A549 (cell line): Measurements from ENCODE around the gene AP3S2. TPM values are rescaled to one million over a fixed set of nuclear protein-coding genes. Genes with fewer than 3 reads are reported as not detected.
A peak's percentile ranks its signal among the peaks of the same experiment; 100 is the strongest.
"Not testable (repeated sequence)": the region's sequence is repeated elsewhere in the genome, so short reads cannot be mapped to it uniquely, and the experiment has no call there.

Experiments
- ATAC-seq, 2 experiments: fragments of 200-7000 bp in 1 of 2; fragments of >200 bp in 1 of 2; cut with Nextera tagmentation in 1 of 2; cut with Tn5 transposase in 1 of 2; 3 replicates each; pipeline versions ENCODE4 v1.8.0 to v1.9.1; 2018 to 2020; ENCODE audit warnings: mild to moderate bottlenecking in 1 of 2, moderate library complexity in 1 of 2
- CTCF ChIA-PET: fragments of 300-600 bp; sonication (Branson Sonifier 250); formaldehyde crosslinking; extraction: SDS; loops from one replicate; lab custom pipeline; 2021; ENCODE audit warnings: antibody characterized with exemption, inconsistent platforms; lab: Yijun Ruan, JAX
- POLR2A ChIA-PET: fragments of 350-600 bp; formaldehyde crosslinking; extraction: SDS; loops from one replicate; lab custom pipeline; 2021; ENCODE audit warnings: antibody characterized with exemption, inconsistent platforms; lab: Yijun Ruan, JAX
- DNase-seq, 2 experiments: peaks; one replicate each; pipeline versions ENCODE4 v3.0.0 to v3.0.0-alpha.2; 2011 to 2016; ENCODE audit warnings: low read depth in 1 of 2, low spot score in 1 of 2
- FAIRE-seq: peaks from 2 replicates; lab custom pipeline; 2011; peaks lifted over from hg19 to GRCh38; lab: Jason Lieb, UNC
- H3K27ac ChIP-seq, 2 experiments: fragments of >200 bp; sonication (Bioruptor Twin); formaldehyde crosslinking; 3 replicates each; pipeline ENCODE4 v1.5.1; 2016 to 2017
- H3K4me1 ChIP-seq: fragments of >200 bp; sonication (Bioruptor Twin); formaldehyde crosslinking; 3 replicates; pipeline ENCODE4 v1.6.1; 2016
- H3K4me2 ChIP-seq: fragments of >200 bp; sonication (Bioruptor Twin); formaldehyde crosslinking; 3 replicates; pipeline ENCODE4 v1.6.1; 2016
- H3K4me3 ChIP-seq: fragments of >200 bp; sonication (Bioruptor Twin); formaldehyde crosslinking; 3 replicates; pipeline ENCODE4 v1.5.1; 2016
- H3K9me3 ChIP-seq: fragments of >200 bp; sonication (Bioruptor Twin); formaldehyde crosslinking; 3 replicates; pipeline ENCODE4 v1.6.1; 2016
- ATOH8 ChIP-seq: fragments of 250-450 bp; sonication (Bioruptor Pico); IDR thresholded peaks from 2 replicates; pipeline ENCODE4 v1.5.0; 2020; ENCODE audit warnings: low read depth, mild to moderate bottlenecking, moderate library complexity
- BCL3 ChIP-seq: fragments of >200 bp; sonication (Bioruptor Twin); formaldehyde crosslinking; IDR thresholded peaks from 3 replicates; pipeline ENCODE4 v1.6.1; 2016
- BHLHE40 ChIP-seq: IDR thresholded peaks from 2 replicates; pipeline ENCODE4 v1.6.1; 2012; ENCODE audit warnings: low read depth, low read length, inconsistent platforms
- CBX2 ChIP-seq: fragments of 200-600 bp; sonication (generic); IDR thresholded peaks from 2 replicates; pipeline ENCODE4 v1.6.1; 2016; ENCODE audit warnings: low read depth, mild to moderate bottlenecking, borderline replicate concordance
- CEBPB ChIP-seq, 2 experiments: fragments of >200 bp in 1 of 2; sonication (Bioruptor Twin) in 1 of 2; formaldehyde crosslinking in 1 of 2; IDR thresholded peaks; 2 replicates each; pipeline ENCODE4 v1.6.1; 2012 to 2016
- CHD2 ChIP-seq: fragments of 150-350 bp; IDR thresholded peaks from 2 replicates; pipeline ENCODE4 v1.6.1; 2014; ENCODE audit warnings: low read length; ENCODE audit not compliant: partially characterized antibody
- CHD4 ChIP-seq: fragments of 200-600 bp; sonication (generic); IDR thresholded peaks from 2 replicates; pipeline ENCODE4 v1.6.1; 2016; ENCODE audit warnings: antibody characterized with exemption, mild to moderate bottlenecking, borderline replicate concordance
- E2F6 ChIP-seq: IDR thresholded peaks from 2 replicates; pipeline ENCODE4 v1.6.1; 2012; ENCODE audit warnings: low read depth, borderline replicate concordance
- ELK1 ChIP-seq: fragments of 150-350 bp; IDR thresholded peaks from 2 replicates; pipeline ENCODE4 v1.6.1; 2014; ENCODE audit warnings: low read depth, mild to moderate bottlenecking, low read length
- GATA3 ChIP-seq: IDR thresholded peaks from 2 replicates; pipeline ENCODE4 v1.6.1; 2012; ENCODE audit warnings: borderline replicate concordance
- HDAC2 ChIP-seq: fragments of 200-600 bp; sonication (generic); IDR thresholded peaks from 2 replicates; pipeline ENCODE4 v1.6.1; 2016
- HOXA7 ChIP-seq: fragments of 250-450 bp; sonication (Bioruptor Pico); IDR thresholded peaks from 2 replicates; pipeline ENCODE4 v1.5.0; 2020; ENCODE audit warnings: mild to moderate bottlenecking, moderate library complexity
- HOXB13 ChIP-seq: fragments of 250-450 bp; sonication (Bioruptor Pico); IDR thresholded peaks from 2 replicates; pipeline ENCODE4 v1.5.0; 2020; ENCODE audit warnings: low read depth, mild to moderate bottlenecking, moderate library complexity
- JUNB ChIP-seq: fragments of >200 bp; sonication (Bioruptor Twin); formaldehyde crosslinking; IDR thresholded peaks from 2 replicates; pipeline ENCODE4 v1.6.1; 2016
- KDM1A ChIP-seq: fragments of 200-600 bp; sonication (generic); IDR thresholded peaks from 2 replicates; pipeline ENCODE4 v1.6.1; 2016; ENCODE audit warnings: low read depth, mild to moderate bottlenecking
- MAZ ChIP-seq: fragments of 150-350 bp; IDR thresholded peaks from 2 replicates; pipeline ENCODE4 v1.6.1; 2014; ENCODE audit warnings: antibody characterized with exemption, low read depth, low read length, borderline replicate concordance
- MYC ChIP-seq: IDR thresholded peaks from 2 replicates; pipeline ENCODE4 v1.6.1; 2012; ENCODE audit warnings: mild to moderate bottlenecking, inconsistent platforms, low read length, improper control_type of control experiment, borderline replicate concordance
- NFE2L2 ChIP-seq: fragments of 150-350 bp; conservative IDR thresholded peaks from 2 replicates; pipeline ENCODE4 v1.6.1; 2014; ENCODE audit warnings: low read length
- NR3C1 ChIP-seq: fragments of >200 bp; sonication (Bioruptor Twin); formaldehyde crosslinking; IDR thresholded peaks from 3 replicates; pipeline ENCODE4 v1.6.1; 2017
- PBX3 ChIP-seq: IDR thresholded peaks from 2 replicates; pipeline ENCODE4 v1.6.1; 2012
- POLR2A ChIP-seq: IDR thresholded peaks from 2 replicates; pipeline ENCODE4 v1.6.1; 2012; ENCODE audit warnings: mild to moderate bottlenecking, low read length
- RARB ChIP-seq: fragments of 250-450 bp; sonication (Bioruptor Pico); IDR thresholded peaks from 2 replicates; pipeline ENCODE4 v1.8.0; 2021; ENCODE audit warnings: mild to moderate bottlenecking, moderate library complexity
- RFX5 ChIP-seq: fragments of 450-650 bp; IDR thresholded peaks from 2 replicates; pipeline ENCODE4 v1.7.1; 2014; ENCODE audit warnings: antibody characterized with exemption, mild to moderate bottlenecking, moderate library complexity
- TP53 ChIP-seq: fragments of 250-450 bp; sonication (Bioruptor Pico); IDR thresholded peaks from 2 replicates; pipeline ENCODE4 v1.5.0; 2021; ENCODE audit warnings: mild to moderate bottlenecking, moderate library complexity
- ZC3H11A ChIP-seq: fragments of 450-650 bp; IDR thresholded peaks from 2 replicates; pipeline ENCODE4 v1.6.1; 2014; ENCODE audit warnings: antibody characterized with exemption, mild to moderate bottlenecking
- ZSCAN20 ChIP-seq: fragments of 250-450 bp; sonication (Bioruptor Pico); IDR thresholded peaks from 2 replicates; pipeline ENCODE4 v1.8.0; 2022; ENCODE audit warnings: mild to moderate bottlenecking, moderate library complexity
- WGBS: methylation state at CpG from one replicate; pipeline ENCODE4 v1.1.6; 2017; ENCODE audit errors: missing lambda C conversion rate; 5-methylcytosine and 5-hydroxymethylcytosine counted together
- polyA plus RNA-seq, 4 experiments: library from polyadenylated mRNA; depleted of rRNA in 3 of 4; stranded (reverse); fragments of >200 nt; fragmentation: RNase III in 1 of 4; extraction: RNeasy Plus Mini Kit Qiagen cat#74134 plus additional on column Dnase treatment in 1 of 4; gene quantifications; 2 replicates in 3 of 4; 3 replicates in 1 of 4; pipeline ENCODE4 v1.2.3, GENCODE V29; 2011 to 2017

Gene AP3S2
- polyA plus RNA-seq, 2 of the 4 experiments (the other 2 are of a cell fraction): 85.1 to 85.9 TPM

GRCh38 chr15:89893696-89894447 lies at the start of gene AP3S2 (continued):
- TF ChIP-seq KDM1A: no peak
- peak; percentile 78; the same call in 1 of the 2 replicates for TF ChIP-seq PBX3
- peak; percentile 81 for TF ChIP-seq POLR2A
- no peak for TF ChIP-seq HOXA7 (CRISPR knock-in tag)
- peak; percentile 65 for TF ChIP-seq GATA3
- TF ChIP-seq ZC3H11A: no peak
- TF ChIP-seq CHD4: no peak
- peak; percentile 86 for TF ChIP-seq MYC
- no peak for TF ChIP-seq RARB
- no peak for TF ChIP-seq HOXB13
- TF ChIP-seq HDAC2: no peak
- 0 out of 2 replicates have a peak, but pooled peaks have one; percentile 67 for TF ChIP-seq MAZ
- TF ChIP-seq NFE2L2: no peak
- TF ChIP-seq RFX5: peak; percentile 48; the same call in 1 of the 2 replicates
- peak; percentile 93 for TF ChIP-seq E2F6
- TF ChIP-seq CEBPB (IDR thresholded peaks at IDR 0.05): peak in 1 of 2 experiments; percentile 49; a peak in 1 of 4 replicates
- TF ChIP-seq JUNB: 0 out of 2 replicates have a peak, but pooled peaks have one; percentile 13
- peak; percentile 43 for TF ChIP-seq CHD2
- peak; percentile 72; the same call in 2 of the 3 replicates for TF ChIP-seq BCL3
- TF ChIP-seq ATOH8 (CRISPR knock-in tag): no peak
- TF ChIP-seq ELK1: no peak
- TF ChIP-seq NR3C1: no peak
- peak; percentile 26; the same call in 1 of the 2 replicates for TF ChIP-seq BHLHE40
- no peak for TF ChIP-seq TP53

- no peak for DNase-seq
- no peak overlapping the region for H3K4me3 ChIP-seq
- ATAC-seq: no peak
- H3K4me1 ChIP-seq: no peaks in the 10 kb centered on the region
- TF ChIP-seq POLR2A (no peak), ZSCAN20 (CRISPR knock-in tag) (no peak), CBX2 (no peak), HOXA7 (CRISPR knock-in tag) (no peak), JUNB (no peak), TP53 (no peak)
- H3K27ac ChIP-seq: no peak overlapping the region
- no peak overlapping the region for H3K4me2 ChIP-seq
- 92% methylated on average over 3 of the region's 3 CpGs for WGBS
- ChIA-PET CTCF (interaction anchor here (0.7 to 2.4 kb wide), 9 partner anchors 10 to 833 kb away, joined by 3 to 6 read pairs (median 3); no protein-coding TSS in a partner anchor), POLR2A (no interaction called here)
- no peak for FAIRE-seq
- no peaks in the 10 kb centered on the region for H3K9me3 ChIP-seq
Measured at GRCh38 chr15:89939910-89940309, 46.1 kb upstream of the AP3S2 start.

GRCh38 chr15:89939377-89939776 lies 45.6 kb upstream of the AP3S2 start:
- not testable (repeated sequence) for DNase-seq, FAIRE-seq, H3K4me2 ChIP-seq, H3K9me3 ChIP-seq, H3K4me3 ChIP-seq, H3K4me1 ChIP-seq, H3K27ac ChIP-seq, ATAC-seq
- 60% methylated on average over 2 of the region's 2 CpGs for WGBS
- CTCF ChIA-PET: interaction anchor here (0.7 to 1.5 kb wide), 5 partner anchors 17 to 834 kb away, joined by 3 to 4 read pairs (median 3); no protein-coding TSS in a partner anchor
- POLR2A ChIA-PET: interaction anchor here (0.6 kb wide), 1 partner anchor 11 kb away, joined by 7 read pairs; no protein-coding TSS in a partner anchor
